ENCODE data around the gene RXFP4. TPM values are rescaled to one million over a fixed set of nuclear protein-coding genes. Genes with fewer than 3 reads are reported as not detected.
"Not testable (repeated sequence)": the region's sequence is repeated elsewhere in the genome, so short reads cannot be mapped to it uniquely, and the experiment has no call there.

The RXFP4 gene
- total RNA-seq, 1 donor from 2014 or later = 0.16 TPM

- H3K27ac Mint-ChIP-seq = peak within 1 kb of the TSS; percentile 97
- H3K4me1 Mint-ChIP-seq (ENCODE audit: low read depth) = peaks cover 23% of the 10 kb centered on the region
- no peaks in the 10 kb centered on the region for H3K9me3 Mint-ChIP-seq
- DNase-seq (ENCODE audit: low spot score) = peak; percentile 81
- intact Hi-C loops (cut with micrococcal nuclease) = loop anchor here (1.0 to 10.0 kb wide), 8 partner anchors 23 to 588 kb away; partner anchors contain the start of genes KHDC4, LAMTOR2, SMG5 and SYT11
- peaks cover 2% of the 10 kb centered on the region for H3K27me3 Mint-ChIP-seq (ENCODE audit: insufficient read depth)
- peaks cover 39% of the 10 kb centered on the region for H3K36me3 Mint-ChIP-seq (ENCODE audit: low read depth)
- peak within 1 kb of the TSS; percentile 98 for H3K4me3 Mint-ChIP-seq
Measured at GRCh38 chr1:155911156-155912055, 30.0 kb upstream of the RXFP4 start, which contains the start of gene RIT1. TSS of gene RIT1 (minus strand) at chr1:155911349. CDS start at chr1:155910761, 588 bp downstream.

DNA sequence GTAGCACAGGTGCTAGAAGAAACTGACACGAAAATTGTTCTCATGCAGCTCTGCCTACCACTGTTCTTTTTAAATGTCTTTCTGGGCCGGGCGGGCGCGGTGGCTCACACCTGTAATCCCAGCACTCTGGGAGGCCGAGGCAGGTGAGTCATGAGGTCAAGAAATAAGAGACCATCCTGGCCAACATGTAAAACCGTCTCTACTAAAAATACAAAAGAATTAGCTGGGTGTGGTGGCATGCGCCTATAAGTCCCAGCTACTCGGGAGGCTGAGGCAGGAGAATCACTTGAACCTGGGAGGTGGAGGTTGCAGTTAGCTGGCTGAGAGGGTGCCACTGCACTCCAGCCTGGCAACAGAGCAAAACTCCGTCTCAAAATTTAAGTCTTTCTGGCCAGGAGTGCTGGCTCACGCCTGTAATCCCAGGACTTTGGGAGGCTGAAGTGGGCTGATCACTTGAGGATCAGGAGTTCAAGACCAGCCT lies 29.3 kb upstream of the RXFP4 start:
- Mint-ChIP-seq H3K4me1 (ENCODE audit: low read depth) (peaks cover 27% of the 10 kb centered on the region), H3K27me3 (ENCODE audit: insufficient read depth) (peaks cover 2% of the 10 kb centered on the region), H3K27ac (peak overlapping the region; percentile 97), H3K9me3 (no peaks in the 10 kb centered on the region), H3K4me3 (peak overlapping the region; percentile 98), H3K36me3 (ENCODE audit: low read depth) (peaks cover 46% of the 10 kb centered on the region)
- no peak for DNase-seq (ENCODE audit: low spot score)
- intact Hi-C loops (cut with micrococcal nuclease) = loop anchor here (10.0 kb wide), 1 partner anchor 167 kb away; no protein-coding TSS in a partner anchor

GRCh38 chr1:155913969-155914757 lies 27.3 kb upstream of the RXFP4 start:
- H3K27me3 Mint-ChIP-seq (ENCODE audit: insufficient read depth) = peaks cover 2% of the 10 kb centered on the region
- DNase-seq (ENCODE audit: low spot score) = no peak
- no peak overlapping the region for H3K4me3 Mint-ChIP-seq
- peaks cover 29% of the 10 kb centered on the region for H3K4me1 Mint-ChIP-seq (ENCODE audit: low read depth)
- intact Hi-C loops (cut with micrococcal nuclease) = loop anchor here (10.0 kb wide), 1 partner anchor 169 kb away; no protein-coding TSS in a partner anchor
- H3K27ac Mint-ChIP-seq = no peak overlapping the region
- peaks cover 55% of the 10 kb centered on the region for H3K36me3 Mint-ChIP-seq (ENCODE audit: low read depth)
- no peaks in the 10 kb centered on the region for H3K9me3 Mint-ChIP-seq

DNA sequence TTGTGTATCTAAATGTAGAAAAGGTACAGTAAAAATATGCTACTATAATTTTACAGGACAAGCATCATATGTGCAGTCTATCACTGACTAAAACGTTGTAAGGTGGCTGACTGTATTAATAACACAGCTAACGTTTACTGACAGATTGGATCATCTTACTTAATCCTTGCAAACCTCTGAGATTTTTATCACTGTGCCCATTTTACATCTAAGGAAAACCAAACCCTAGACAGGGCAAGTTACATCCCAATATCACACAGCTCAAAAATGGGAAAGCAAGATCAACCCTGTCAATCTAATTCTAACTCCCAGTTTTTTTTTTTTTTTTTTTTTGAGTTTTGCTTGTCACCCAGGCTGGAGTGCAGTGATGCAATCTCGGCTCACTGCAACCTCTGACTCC lies 22.8 kb upstream of the RXFP4 start:
- intact Hi-C loops (cut with micrococcal nuclease) = loop anchor here (10.0 kb wide), 1 partner anchor 174 kb away; no protein-coding TSS in a partner anchor
- no peak overlapping the region for H3K4me3 Mint-ChIP-seq
- no peaks in the 10 kb centered on the region for H3K9me3 Mint-ChIP-seq
- no peak overlapping the region for H3K27ac Mint-ChIP-seq
- peaks cover 16% of the 10 kb centered on the region for H3K4me1 Mint-ChIP-seq (ENCODE audit: low read depth)
- H3K27me3 Mint-ChIP-seq (ENCODE audit: insufficient read depth) = no peaks in the 10 kb centered on the region
- DNase-seq (ENCODE audit: low spot score) = no peak
- H3K36me3 Mint-ChIP-seq (ENCODE audit: low read depth) = peaks cover 62% of the 10 kb centered on the region

- intact Hi-C loops (cut with micrococcal nuclease) = loop anchor here (10.0 kb wide), 1 partner anchor 175 kb away; no protein-coding TSS in a partner anchor
- no peaks in the 10 kb centered on the region for H3K27me3 Mint-ChIP-seq (ENCODE audit: insufficient read depth)
- no peak overlapping the region for H3K4me3 Mint-ChIP-seq
- no peak overlapping the region for H3K27ac Mint-ChIP-seq
- H3K36me3 Mint-ChIP-seq (ENCODE audit: low read depth) = peaks cover 56% of the 10 kb centered on the region
- DNase-seq (ENCODE audit: low spot score) = no peak
- peaks cover 16% of the 10 kb centered on the region for H3K4me1 Mint-ChIP-seq (ENCODE audit: low read depth)
- no peaks in the 10 kb centered on the region for H3K9me3 Mint-ChIP-seq
Measured at GRCh38 chr1:155919801-155920200, 21.6 kb upstream of the RXFP4 start.

DNA sequence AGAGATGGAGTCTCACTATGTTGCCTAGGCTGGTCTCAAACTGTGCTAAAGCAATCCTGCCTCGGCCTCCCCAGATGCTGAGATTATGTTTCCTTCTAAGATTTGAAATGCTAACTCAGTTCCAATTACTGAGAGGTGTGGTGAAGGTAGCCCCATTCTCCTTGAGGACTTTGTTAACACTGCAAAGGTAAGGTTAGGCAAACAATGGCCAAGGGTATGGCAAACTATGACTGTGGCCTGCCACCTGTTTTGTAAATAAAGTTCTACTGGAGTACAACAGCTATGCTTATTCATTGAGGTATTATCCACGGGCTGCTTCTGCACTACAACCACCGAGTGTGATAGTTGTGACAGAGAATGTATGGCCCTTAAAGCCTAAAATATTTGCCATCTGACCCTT lies 20.7 kb upstream of the RXFP4 start:
- intact Hi-C loops (cut with micrococcal nuclease) = no loop called here
- Mint-ChIP-seq H3K4me3 (no peak overlapping the region), H3K4me1 (ENCODE audit: low read depth) (peaks cover 16% of the 10 kb centered on the region), H3K27ac (no peak overlapping the region), H3K27me3 (ENCODE audit: insufficient read depth) (no peaks in the 10 kb centered on the region), H3K9me3 (no peaks in the 10 kb centered on the region), H3K36me3 (ENCODE audit: low read depth) (peaks cover 59% of the 10 kb centered on the region)
- no peak for DNase-seq (ENCODE audit: low spot score)

DNA sequence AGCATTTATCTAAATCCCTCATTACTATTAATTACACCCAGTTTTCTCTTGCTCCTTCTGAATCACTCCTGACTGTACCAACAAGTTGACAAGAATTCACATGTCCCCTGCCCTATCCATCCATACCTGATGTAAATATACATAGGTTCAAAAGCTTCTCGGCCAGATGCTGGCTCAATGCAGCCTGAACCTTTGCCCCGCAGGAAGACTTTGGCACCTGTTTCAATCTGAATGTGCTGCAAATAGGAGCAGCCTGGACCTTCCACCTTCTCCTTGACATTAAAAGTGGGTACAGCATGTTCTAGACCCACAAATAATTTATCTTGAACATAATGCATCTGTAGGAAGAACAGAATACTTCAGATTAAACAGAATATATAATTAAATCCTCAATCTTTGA lies 15.9 kb upstream of the RXFP4 start:
- no peaks in the 10 kb centered on the region for H3K9me3 Mint-ChIP-seq
- intact Hi-C loops (cut with micrococcal nuclease) = no loop called here

GRCh38 chr1:155929057-155929456 lies 12.4 kb upstream of the RXFP4 start:
- DNase-seq (ENCODE audit: low spot score) = no peak
- intact Hi-C loops (cut with micrococcal nuclease) = no loop called here
- H3K4me1 Mint-ChIP-seq (ENCODE audit: low read depth) = peaks cover 33% of the 10 kb centered on the region
- no peaks in the 10 kb centered on the region for H3K9me3 Mint-ChIP-seq
- no peak overlapping the region for H3K4me3 Mint-ChIP-seq
- H3K27me3 Mint-ChIP-seq (ENCODE audit: insufficient read depth) = no peaks in the 10 kb centered on the region
- H3K27ac Mint-ChIP-seq = no peak overlapping the region
- peaks cover 51% of the 10 kb centered on the region for H3K36me3 Mint-ChIP-seq (ENCODE audit: low read depth)

More for the DNA sequence above, 15.9 kb upstream of the RXFP4 start:
- Mint-ChIP-seq H3K4me3 (no peak overlapping the region), H3K36me3 (ENCODE audit: low read depth) (peaks cover 62% of the 10 kb centered on the region), H3K4me1 (ENCODE audit: low read depth) (peaks cover 23% of the 10 kb centered on the region), H3K27me3 (ENCODE audit: insufficient read depth) (no peaks in the 10 kb centered on the region), H3K27ac (no peak overlapping the region)
- DNase-seq (ENCODE audit: low spot score) = no peak

GRCh38 chr1:155930725-155931124 lies 10.7 kb upstream of the RXFP4 start:
- H3K4me3 Mint-ChIP-seq = peak overlapping the region; percentile 71
- intact Hi-C loops (cut with micrococcal nuclease) = loop anchor here (5.0 to 10.0 kb wide), 2 partner anchors 243 to 404 kb away; partner anchors contain the start of genes CCT3, DAP3, TSACC and YY1AP1
- H3K36me3 Mint-ChIP-seq (ENCODE audit: low read depth) = peaks cover 46% of the 10 kb centered on the region

DNA sequence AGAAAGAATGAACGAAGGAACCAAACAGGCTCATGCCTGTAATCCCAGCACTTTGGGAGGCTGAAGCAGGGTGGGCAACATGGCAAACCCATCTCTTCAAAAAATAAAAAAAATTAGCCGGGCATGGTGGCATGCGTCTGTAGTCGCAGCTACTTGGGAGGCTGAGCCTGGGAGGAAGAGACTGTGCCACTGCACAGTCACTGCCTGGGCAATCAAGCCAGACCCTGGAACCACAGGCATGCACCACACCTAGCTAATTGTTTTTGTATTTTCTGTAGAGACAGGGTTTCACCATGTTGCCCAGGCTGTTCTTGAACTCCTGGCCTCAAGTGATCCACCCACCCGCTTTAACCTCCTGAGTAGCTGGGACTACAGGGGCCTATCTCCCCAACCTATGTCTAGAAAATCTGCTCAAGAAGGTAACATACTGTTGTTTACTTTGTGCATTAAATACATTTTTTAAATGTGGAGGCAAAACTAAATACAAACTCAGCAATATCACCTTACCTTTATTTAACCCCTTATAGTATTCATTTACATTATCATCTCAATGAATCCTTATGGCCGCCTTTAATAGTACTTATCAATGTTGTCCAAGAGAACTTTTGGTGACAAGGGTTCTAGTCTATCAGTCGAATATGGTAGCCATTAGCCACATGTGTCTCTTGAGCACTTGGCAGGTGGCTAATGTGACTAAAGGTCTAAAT lies 10.0 kb upstream of the RXFP4 start:
- Mint-ChIP-seq H3K4me1 (ENCODE audit: low read depth) (peaks cover 38% of the 10 kb centered on the region), H3K9me3 (no peaks in the 10 kb centered on the region), H3K4me3 (peak overlapping the region; percentile 71), H3K27ac (no peak overlapping the region), H3K27me3 (ENCODE audit: insufficient read depth) (no peaks in the 10 kb centered on the region), H3K36me3 (ENCODE audit: low read depth) (peaks cover 41% of the 10 kb centered on the region)
- no peak for DNase-seq (ENCODE audit: low spot score)
- intact Hi-C loops (cut with micrococcal nuclease) = loop anchor here (5.0 to 10.0 kb wide), 2 partner anchors 244 to 403 kb away; partner anchors contain the start of genes CCT3, DAP3, TSACC and YY1AP1

More at GRCh38 chr1:155930725-155931124, 10.7 kb upstream of the RXFP4 start:
- peaks cover 34% of the 10 kb centered on the region for H3K4me1 Mint-ChIP-seq (ENCODE audit: low read depth)
- not testable (repeated sequence) for DNase-seq (ENCODE audit: low spot score); H3K9me3 Mint-ChIP-seq; H3K27me3 Mint-ChIP-seq (ENCODE audit: insufficient read depth); H3K27ac Mint-ChIP-seq

- H3K27me3 Mint-ChIP-seq (ENCODE audit: insufficient read depth) = no peaks in the 10 kb centered on the region
- H3K4me3 Mint-ChIP-seq = peak overlapping the region; percentile 64
- no peak overlapping the region for H3K27ac Mint-ChIP-seq
- DNase-seq (ENCODE audit: low spot score) = no peak
- H3K9me3 Mint-ChIP-seq = no peaks in the 10 kb centered on the region
- intact Hi-C loops (cut with micrococcal nuclease) = loop anchor here (5.0 to 10.0 kb wide), 2 partner anchors 245 to 403 kb away; partner anchors contain the start of genes CCT3, DAP3, TSACC and YY1AP1
- H3K4me1 Mint-ChIP-seq (ENCODE audit: low read depth) = peaks cover 38% of the 10 kb centered on the region
- peaks cover 35% of the 10 kb centered on the region for H3K36me3 Mint-ChIP-seq (ENCODE audit: low read depth)
Measured at GRCh38 chr1:155932081-155932480, 9.4 kb upstream of the RXFP4 start.

GRCh38 chr1:155932487-155932886 lies 9.0 kb upstream of the RXFP4 start:
- no peak for DNase-seq (ENCODE audit: low spot score)
- Mint-ChIP-seq H3K36me3 (ENCODE audit: low read depth) (peaks cover 33% of the 10 kb centered on the region), H3K27me3 (ENCODE audit: insufficient read depth) (no peaks in the 10 kb centered on the region), H3K27ac (no peak overlapping the region), H3K4me1 (ENCODE audit: low read depth) (peaks cover 38% of the 10 kb centered on the region), H3K4me3 (peak overlapping the region; percentile 73), H3K9me3 (no peaks in the 10 kb centered on the region)
- intact Hi-C loops (cut with micrococcal nuclease) = loop anchor here (5.0 to 10.0 kb wide), 2 partner anchors 245 to 402 kb away; partner anchors contain the start of genes CCT3, DAP3, TSACC and YY1AP1

Data from activated T-helper 1 cell treated with anti-CD3 and anti-CD28 coated beads, Interleukin-12 subunit alpha, Interleukin-12 subunit beta, Interleukin-2, Interleukin-4 antibody, amounts not matched to agents 30 ng/mL and 10 ng/mL and 1 ng/mL, durations not matched to agents 14 hours and 24 hours and 36 hours (primary cell).